GM21717 (cell line): ENCODE measurements around the gene VDAC2.

Experiments
- ATAC-seq: cut with Tn5 transposase; IDR thresholded peaks from one replicate; pipeline ENCODE4 v1.9.1; 2021; ENCODE audit warnings: mild to moderate bottlenecking, moderate library complexity; ENCODE audit not compliant: unreplicated experiment

The VDAC2 gene

GRCh38 chr10:75246506-75246905 lies 35.9 kb downstream of the VDAC2 start:
- no peak for ATAC-seq

DNA sequence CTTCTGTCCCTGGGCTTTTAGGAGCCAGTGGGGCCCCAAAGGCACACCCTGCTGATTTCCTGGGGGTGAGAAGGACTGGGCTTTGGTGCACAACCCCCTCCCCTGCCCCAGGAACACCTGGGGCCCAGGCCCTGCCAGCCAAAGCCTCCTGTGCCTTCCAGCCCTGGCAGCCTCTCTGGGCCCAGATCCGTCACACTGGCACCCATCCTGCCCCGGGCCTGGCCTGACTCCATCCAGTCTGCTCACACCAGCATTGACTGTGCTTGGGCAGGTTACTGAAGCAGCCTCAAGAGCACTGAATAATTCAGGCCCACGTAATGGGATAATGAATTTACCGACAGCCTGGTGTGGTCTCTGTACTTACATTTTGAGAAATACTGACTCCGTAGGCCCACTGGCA lies 37.2 kb downstream of the VDAC2 start:
- no peak for ATAC-seq

GRCh38 chr10:75250934-75251333 lies 40.3 kb downstream of the VDAC2 start:
- ATAC-seq = no peak

DNA sequence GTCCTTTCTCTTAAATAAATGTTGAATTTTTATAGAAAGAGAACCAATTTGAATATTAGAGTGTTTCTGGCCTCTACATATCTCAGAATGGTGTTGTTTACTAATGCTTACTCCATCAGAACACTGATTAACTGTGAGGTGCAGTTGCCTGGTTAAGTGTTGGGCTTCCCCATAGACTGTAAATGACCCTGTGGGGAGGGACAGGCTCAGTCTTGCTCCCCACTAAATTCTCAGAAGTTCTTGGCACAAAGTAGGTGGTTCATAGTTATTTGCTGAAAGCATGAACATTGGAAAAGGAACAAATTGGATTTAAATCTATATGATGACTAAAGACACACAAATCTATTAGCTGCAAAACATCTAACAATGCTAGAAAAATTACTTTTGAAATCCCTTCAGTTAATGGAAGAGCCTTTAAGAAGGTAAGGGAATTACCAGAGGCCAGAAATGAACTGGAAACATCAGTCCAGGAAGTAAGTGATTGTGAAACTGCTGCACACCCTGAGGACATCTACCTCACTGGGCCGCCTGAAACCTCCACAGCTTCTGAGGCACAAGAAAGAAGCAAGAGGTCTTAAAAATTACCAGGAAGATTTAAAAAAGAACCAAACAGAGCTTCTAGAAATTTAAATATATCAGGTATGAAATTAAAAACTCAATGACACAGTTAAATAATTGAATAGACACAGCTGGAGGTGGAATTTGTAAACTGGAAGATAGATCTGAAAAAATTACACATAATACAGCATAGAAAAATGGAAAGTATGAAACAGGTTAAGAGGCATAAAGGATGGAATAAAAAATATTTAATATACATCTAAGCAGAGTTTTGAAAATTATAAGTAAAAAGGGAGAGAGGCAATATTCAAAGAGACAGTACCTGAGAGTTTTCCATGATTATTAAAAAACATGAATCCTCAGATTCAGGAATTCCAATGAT lies 43.0 kb downstream of the VDAC2 start:
- no peak for ATAC-seq

DNA sequence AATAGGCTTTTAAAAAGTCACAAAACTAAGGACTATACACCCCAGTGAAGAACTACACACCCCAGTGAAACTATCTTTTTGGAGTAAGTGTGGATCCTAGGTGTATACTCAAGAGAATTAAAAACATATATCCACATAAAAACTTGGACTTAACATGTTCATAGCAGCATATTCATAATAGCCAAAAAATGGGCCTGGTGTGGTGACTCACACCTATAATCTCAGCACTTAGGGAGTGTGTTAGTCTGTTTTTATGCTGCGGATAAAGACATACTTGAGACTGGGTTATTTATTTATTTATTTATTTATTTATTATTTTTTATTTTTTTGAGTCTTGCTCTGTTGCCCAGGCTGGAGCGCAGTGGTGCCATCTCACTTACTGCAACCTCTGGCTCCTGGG lies 44.1 kb downstream of the VDAC2 start:
- ATAC-seq = no peak

- ATAC-seq = no peak
These were observed 50.4 kb downstream of the VDAC2 start for GRCh38 chr10:75260990-75261389.

- ATAC-seq = no peak
These were observed 51.5 kb downstream of the VDAC2 start for GRCh38 chr10:75261813-75262705.

GRCh38 chr10:75263806-75264205 lies 53.2 kb downstream of the VDAC2 start:
- ATAC-seq = no peak

GRCh38 chr10:75265856-75266255 lies 55.3 kb downstream of the VDAC2 start:
- ATAC-seq = no peak

DNA sequence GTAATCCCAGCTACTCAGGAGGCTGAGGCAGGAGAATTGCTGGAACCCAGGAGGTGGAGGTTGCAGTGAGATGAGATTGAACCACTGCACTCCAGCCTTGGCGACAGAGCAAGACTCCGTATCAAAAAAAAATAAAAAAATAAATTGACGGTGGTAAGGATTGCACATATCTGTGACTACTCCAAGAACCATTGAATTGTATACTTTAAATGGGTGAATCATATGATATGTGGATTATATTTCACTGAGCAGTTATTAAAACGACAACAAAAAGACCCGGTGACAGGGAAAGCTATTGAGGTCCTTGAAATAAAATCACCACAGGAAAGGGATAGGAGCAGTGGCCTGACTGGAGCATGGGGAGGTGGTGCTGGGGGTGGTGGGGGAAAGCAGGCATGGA lies 56.3 kb downstream of the VDAC2 start:
- ATAC-seq = no peak

GRCh38 chr10:75269605-75270004 lies 59.0 kb downstream of the VDAC2 start:
- no peak for ATAC-seq

DNA sequence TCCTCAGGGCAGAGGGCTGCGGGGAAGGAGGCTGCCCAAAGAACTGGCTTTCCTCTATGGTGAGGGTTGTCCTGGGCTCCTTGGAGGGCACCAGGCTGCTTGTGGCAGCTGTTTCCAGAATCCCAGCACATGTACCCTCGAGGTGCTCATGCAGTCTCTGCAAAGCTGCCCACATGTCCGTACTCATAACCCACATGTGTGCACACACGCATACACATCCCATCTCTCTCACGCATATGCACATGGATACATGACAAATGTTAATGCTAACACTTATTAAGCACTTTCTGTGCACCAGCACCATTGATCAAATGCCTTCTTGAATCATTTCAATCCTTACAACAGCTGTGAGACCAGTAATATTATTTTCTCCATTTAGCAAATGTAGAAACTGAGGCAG lies 61.5 kb downstream of the VDAC2 start:
- no peak for ATAC-seq

DNA sequence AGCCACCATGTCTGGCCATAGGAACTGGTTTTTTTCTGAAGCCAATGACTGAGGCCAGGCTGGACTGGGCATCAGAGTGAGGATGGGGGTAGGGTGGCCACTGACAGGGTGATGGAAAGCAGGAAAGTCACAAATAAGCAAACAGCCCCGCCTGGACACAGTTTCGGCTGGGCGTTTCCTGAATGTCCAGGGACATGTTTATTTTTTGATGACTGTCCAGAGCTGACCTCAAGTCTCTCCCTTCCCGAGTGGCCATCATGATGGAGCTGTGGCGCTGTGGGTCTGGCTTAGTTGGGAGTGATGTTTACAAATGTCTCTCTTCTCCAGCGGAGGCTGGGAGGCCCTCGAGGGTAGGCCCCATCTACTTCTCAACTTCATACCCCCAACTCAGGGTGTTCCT lies 62.3 kb downstream of the VDAC2 start:
- no peak for ATAC-seq

- ATAC-seq = no peak
These were observed 65.7 kb downstream of the VDAC2 start for GRCh38 chr10:75276069-75276872.

DNA sequence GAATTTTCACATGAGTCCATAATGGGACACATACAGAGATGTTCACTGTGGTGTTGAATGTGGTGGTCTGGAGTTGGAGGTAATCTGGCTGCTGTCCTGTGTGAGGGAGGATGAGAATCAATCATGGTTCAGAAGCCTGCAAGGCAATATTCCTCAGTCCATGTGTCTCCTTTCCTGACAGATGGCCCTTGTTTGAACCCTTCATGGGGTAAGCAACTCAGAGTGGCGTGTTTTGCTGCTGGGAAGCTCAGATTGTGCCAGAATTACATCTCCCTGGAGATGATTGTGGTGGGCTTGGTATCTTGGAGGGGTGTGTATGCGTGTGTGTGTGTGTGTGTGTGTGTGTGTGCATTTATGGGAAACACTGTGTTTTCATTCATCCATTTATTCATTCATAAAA lies 69.6 kb downstream of the VDAC2 start:
- no peak for ATAC-seq
